H1 (cell line): ENCODE results near the gene AIDA. TPM values are rescaled to one million over a fixed set of nuclear protein-coding genes. Genes with fewer than 3 reads are reported as not detected.

ENCODE experiments used
- SIN3A ChIP-seq, 2 experiments: IDR thresholded peaks in 1 of 2; conservative IDR thresholded peaks in 1 of 2; 2 replicates each; pipeline ENCODE4 v1.6.1; 2011 to 2012; ENCODE audit warnings: low read length in 2 of 2, improper control_type of control experiment in 1 of 2, low read depth in 1 of 2, mild to moderate bottlenecking in 1 of 2
- polyA plus RNA-seq, 7 experiments: library from polyadenylated mRNA; depleted of rRNA in 3 of 7; stranded (reverse) in 5 of 7; unstranded in 2 of 7; fragments of >200 nt in 5 of 7; fragments of 200-250 nt in 2 of 7; gene quantifications; 1 replicate in 5 of 7; 2 replicates in 1 of 7; 4 replicates in 1 of 7; pipeline versions ENCODE4 v1.2.1 to v1.2.3, GENCODE V29; 2011 to 2013; ENCODE audit warnings: missing spikeins in 2 of 7, mixed read lengths in 2 of 7
- total RNA-seq: library from RNA; stranded (reverse); fragmentation: NEBNext Ultra II Directional; extraction: Animal tissue kit (Norgen Biotek cat#: 25700); gene quantifications from 2 replicates; pipeline ENCODE4 v1.2.1, GENCODE V29; 2021

AIDA gene
- total and polyA plus RNA-seq, 2 of the 8 experiments (the other 6 are each of a cell fraction or from before 2014, with no cell fraction given) = 52.5 to 103 TPM

- peak; percentile 75 to 97; a peak in 2 of 4 replicates for TF ChIP-seq SIN3A (conservative IDR thresholded peaks at IDR 0.05 in 1 of 2, IDR thresholded peaks at IDR 0.05 in 1 of 2; ENCODE audit: low read depth in 1 of 2, low read length in 2 of 2)
These were observed 68.2 kb downstream of the AIDA start (continued) for GRCh38 chr1:222643938-222644635.
